Activated CD8-positive, alpha-beta T cell treated with anti-CD3 and anti-CD28 coated beads for 36 hours (primary cell): ENCODE measurements around the gene HM13. TPM values are rescaled to one million over a fixed set of nuclear protein-coding genes. Genes with fewer than 3 reads are reported as not detected.

Experiments used
- ATAC-seq: fragments of 200-7000 bp; cut with Tn5 transposase; one replicate; pipeline ENCODE4 v1.10.0; 2021; ENCODE audit warnings: mild to moderate bottlenecking, moderate library complexity
- CTCF ChIA-PET: fragments of 350-600 bp; sonication (Branson Sonifier 250); formaldehyde crosslinking; loops from one replicate; lab custom pipeline; 2021; ENCODE audit warnings: antibody characterized with exemption; lab: Charles Lee
- POLR2A ChIA-PET: fragments of 350-600 bp; sonication (Branson Sonifier 250); formaldehyde crosslinking; loops from one replicate; lab custom pipeline; 2021; ENCODE audit warnings: antibody characterized with exemption; lab: Charles Lee
- DNase-seq: peaks from one replicate; pipeline ENCODE4 v3.0.0-alpha.2; 2020
- H3K27ac Mint-ChIP-seq: one replicate; pipeline ENCODE4 v1.8.0; 2021; ENCODE audit warnings: mild to moderate bottlenecking, mixed read lengths
- H3K27me3 Mint-ChIP-seq: one replicate; pipeline ENCODE4 v1.8.0; 2021; ENCODE audit warnings: mixed read lengths
- H3K36me3 Mint-ChIP-seq: one replicate; pipeline ENCODE4 v1.8.0; 2021; ENCODE audit warnings: low read depth, mixed read lengths
- H3K4me1 Mint-ChIP-seq: one replicate; pipeline ENCODE4 v1.8.0; 2021; ENCODE audit warnings: low read depth, mixed read lengths
- H3K4me3 Mint-ChIP-seq: one replicate; pipeline ENCODE4 v1.8.0; 2021; ENCODE audit warnings: mild to moderate bottlenecking, moderate library complexity, mixed read lengths
- H3K9me3 Mint-ChIP-seq: one replicate; pipeline ENCODE4 v1.8.0; 2021; ENCODE audit warnings: mixed read lengths
- CTCF ChIP-seq: fragments of 200-600 bp; IDR thresholded peaks from one replicate; pipeline ENCODE4 v1.8.0; 2022; ENCODE audit warnings: antibody characterized with exemption, mild to moderate bottlenecking
- intact Hi-C: fragments of 100-400 bp; cut with micrococcal nuclease; formaldehyde crosslinking; loops from one replicate; pipeline ENCODE4 v1.10.0; 2022
- total RNA-seq, 2 experiments: library from RNA; stranded (reverse); gene quantifications; one replicate each; pipeline ENCODE4 v1.2.3, GENCODE V29; 2021

The HM13 gene
- total RNA-seq, 2 experiments from 2014 or later = 91.6 to 95.5 TPM

GRCh38 chr20:31597481-31597855, 83.2 kb downstream of the HM13 start:
- DNase-seq (no peak), ATAC-seq (no peak)
- H3K9me3 Mint-ChIP-seq = no peaks in the 10 kb centered on the region
- no peak for TF ChIP-seq CTCF
- H3K27ac Mint-ChIP-seq = no peak overlapping the region
- ChIA-PET POLR2A (no interaction called here), CTCF (interaction anchor here (0.9 to 19.7 kb wide), 4 partner anchors 10 to 34 kb away, joined by 3 to 1008 read pairs (median 12); no protein-coding TSS in a partner anchor)
- intact Hi-C loops = no loop called here
- H3K4me3 Mint-ChIP-seq = no peak overlapping the region
- H3K27me3 Mint-ChIP-seq = peaks cover 5% of the 10 kb centered on the region
- no peaks in the 10 kb centered on the region for H3K36me3 Mint-ChIP-seq
- H3K4me1 Mint-ChIP-seq = peaks cover 7% of the 10 kb centered on the region

DNA sequence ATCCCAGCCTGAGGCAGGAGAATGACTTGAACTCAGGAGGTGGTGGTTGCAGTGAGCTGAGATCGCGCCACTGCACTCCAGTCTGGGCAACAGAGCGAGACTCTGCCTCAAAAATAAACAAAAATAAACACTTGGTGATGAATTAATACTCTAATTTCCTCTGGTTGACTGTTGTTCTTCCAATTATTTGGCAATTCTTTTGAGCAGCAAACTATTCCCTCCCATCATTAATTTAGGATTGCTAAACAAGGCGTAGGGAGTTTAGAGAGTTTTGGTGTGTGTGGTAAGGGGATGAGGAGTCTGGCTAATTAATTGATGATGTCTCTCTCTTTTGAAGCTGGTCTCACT, 88.2 kb downstream of the HM13 start:
- intact Hi-C loops = no loop called here
- no peak for TF ChIP-seq CTCF
- POLR2A ChIA-PET = interaction anchor here (0.8 to 6.1 kb wide), 5 partner anchors 9 to 42 kb away, joined by 3 to 38 read pairs (median 4); no protein-coding TSS in a partner anchor
- CTCF ChIA-PET = interaction anchor here (1.2 to 19.7 kb wide), 3 partner anchors 10 to 39 kb away, joined by 4 to 1008 read pairs (median 70); no protein-coding TSS in a partner anchor
- peaks cover 22% of the 10 kb centered on the region for H3K4me1 Mint-ChIP-seq
- no peaks in the 10 kb centered on the region for H3K9me3 Mint-ChIP-seq
- H3K27me3 Mint-ChIP-seq = peaks cover 40% of the 10 kb centered on the region
- H3K36me3 Mint-ChIP-seq = no peaks in the 10 kb centered on the region
- no peak for DNase-seq
- no peak overlapping the region for H3K4me3 Mint-ChIP-seq
- H3K27ac Mint-ChIP-seq = no peak overlapping the region
- ATAC-seq = no peak

- H3K4me1 Mint-ChIP-seq = peaks cover 22% of the 10 kb centered on the region
- no peaks in the 10 kb centered on the region for H3K9me3 Mint-ChIP-seq
- H3K27me3 Mint-ChIP-seq = peaks cover 44% of the 10 kb centered on the region
- intact Hi-C loops = no loop called here
- H3K27ac Mint-ChIP-seq = no peak overlapping the region
- no peaks in the 10 kb centered on the region for H3K36me3 Mint-ChIP-seq
- ChIA-PET POLR2A (interaction anchor here (0.8 to 6.1 kb wide), 6 partner anchors 10 to 43 kb away, joined by 3 to 38 read pairs (median 4); no protein-coding TSS in a partner anchor), CTCF (interaction anchor here (1.2 to 19.7 kb wide), 4 partner anchors 9 to 121 kb away, joined by 4 to 1008 read pairs (median 43); no protein-coding TSS in a partner anchor)
- H3K4me3 Mint-ChIP-seq = no peak overlapping the region
- DNase-seq (peak; percentile 78), ATAC-seq (peak; percentile 77)
- no peak for TF ChIP-seq CTCF
Measured at GRCh38 chr20:31602779-31603441, 88.7 kb downstream of the HM13 start.

DNA sequence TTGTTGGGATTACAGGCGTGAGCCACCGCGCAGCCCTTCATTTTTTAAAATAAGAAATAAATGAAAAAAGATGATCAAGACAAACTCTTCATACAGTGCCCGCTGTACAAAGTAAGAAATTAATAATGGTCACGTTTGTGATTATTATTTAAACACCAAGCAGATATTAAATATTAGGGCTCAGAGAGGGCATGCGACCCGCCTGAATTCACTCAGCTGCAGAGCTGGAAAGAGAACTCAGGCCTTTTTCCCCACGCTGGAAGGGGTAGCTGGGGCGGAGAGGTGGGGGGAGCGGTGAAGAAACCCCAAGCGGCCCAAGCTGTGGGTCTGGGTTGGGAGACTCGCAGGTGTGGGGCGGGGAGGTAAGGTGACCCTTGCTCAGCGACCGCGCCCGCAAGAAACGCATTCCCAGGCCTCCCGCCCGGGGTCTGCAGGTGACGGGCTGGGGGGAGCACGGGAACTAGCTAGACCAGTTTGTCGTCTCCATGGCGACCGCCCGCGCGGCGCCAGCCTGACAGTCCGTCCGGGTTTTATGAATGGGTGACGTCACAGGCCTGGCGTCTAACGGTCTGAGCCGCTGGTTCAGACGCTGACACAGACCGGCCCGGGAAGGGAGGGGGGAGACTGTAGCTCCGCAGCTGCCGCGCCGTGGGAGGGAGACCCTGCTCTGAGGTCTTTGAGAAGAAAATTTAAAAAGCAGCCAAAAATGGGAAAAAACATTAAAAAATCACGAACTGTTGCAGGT, 89.8 kb downstream of the HM13 start:
- CTCF ChIA-PET = interaction anchor here (2.6 to 19.7 kb wide), 3 partner anchors 8 to 120 kb away, joined by 16 to 1008 read pairs (median 70); no protein-coding TSS in a partner anchor
- ATAC-seq (peak; percentile 46), DNase-seq (peak; percentile 88)
- no peak for TF ChIP-seq CTCF
- no peaks in the 10 kb centered on the region for H3K9me3 Mint-ChIP-seq
- H3K36me3 Mint-ChIP-seq = no peaks in the 10 kb centered on the region
- H3K4me3 Mint-ChIP-seq = peak overlapping the region; percentile 78
- H3K27me3 Mint-ChIP-seq = peaks cover 49% of the 10 kb centered on the region
- POLR2A ChIA-PET = interaction anchor here (0.6 to 6.1 kb wide), 5 partner anchors 9 to 57 kb away, joined by 3 to 38 read pairs (median 3); a partner anchor contains a TSS
- peaks cover 22% of the 10 kb centered on the region for H3K4me1 Mint-ChIP-seq
- intact Hi-C loops = no loop called here
- no peak overlapping the region for H3K27ac Mint-ChIP-seq
